Ovary (tissue), 3 donors: ENCODE data around the gene TAS2R46.

Experiments
- EP300 ChIP-seq: sonication (generic); formaldehyde crosslinking; IDR thresholded peaks from one replicate; pipeline ENCODE4 v1.6.1; 2017; ENCODE audit warnings: antibody characterized with exemption
- TF ChIP-seq, protein P1 (sequence below), 3 donors: fragments of 450-650 bp in 2 of 3; fragments of 200-600 bp in 1 of 3; IDR thresholded peaks; one replicate each; pipeline versions ENCODE4 v1.5.1 to v1.8.0; 2016 to 2022; ENCODE audit warnings: antibody characterized with exemption in 3 of 3, mild to moderate bottlenecking in 1 of 3
- donor health status: DM: no; HTN: no; CAD: no.

DNA sequence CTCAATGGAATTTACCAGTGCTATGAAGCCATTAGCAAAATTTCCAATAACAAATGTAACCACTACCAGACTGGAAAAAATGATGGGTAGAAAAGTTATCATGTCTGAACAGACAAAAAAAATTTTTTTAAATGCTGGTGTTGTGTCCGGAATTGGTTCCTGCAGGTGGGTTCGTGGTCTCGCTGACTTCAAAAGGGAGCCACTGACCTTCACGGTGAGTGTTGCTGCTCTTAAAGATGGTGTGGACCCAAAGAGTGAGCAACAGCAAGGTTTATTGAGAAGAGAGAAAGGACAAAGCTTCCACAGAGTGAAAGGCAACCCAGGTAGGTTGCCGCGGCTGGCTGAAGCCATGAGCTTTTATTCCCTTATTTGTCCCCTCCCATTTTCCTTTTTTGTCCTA, 30.0 kb upstream of the TAS2R46 start, which contains the start of gene TAS2R43:
- TF ChIP-seq, protein P1, sequence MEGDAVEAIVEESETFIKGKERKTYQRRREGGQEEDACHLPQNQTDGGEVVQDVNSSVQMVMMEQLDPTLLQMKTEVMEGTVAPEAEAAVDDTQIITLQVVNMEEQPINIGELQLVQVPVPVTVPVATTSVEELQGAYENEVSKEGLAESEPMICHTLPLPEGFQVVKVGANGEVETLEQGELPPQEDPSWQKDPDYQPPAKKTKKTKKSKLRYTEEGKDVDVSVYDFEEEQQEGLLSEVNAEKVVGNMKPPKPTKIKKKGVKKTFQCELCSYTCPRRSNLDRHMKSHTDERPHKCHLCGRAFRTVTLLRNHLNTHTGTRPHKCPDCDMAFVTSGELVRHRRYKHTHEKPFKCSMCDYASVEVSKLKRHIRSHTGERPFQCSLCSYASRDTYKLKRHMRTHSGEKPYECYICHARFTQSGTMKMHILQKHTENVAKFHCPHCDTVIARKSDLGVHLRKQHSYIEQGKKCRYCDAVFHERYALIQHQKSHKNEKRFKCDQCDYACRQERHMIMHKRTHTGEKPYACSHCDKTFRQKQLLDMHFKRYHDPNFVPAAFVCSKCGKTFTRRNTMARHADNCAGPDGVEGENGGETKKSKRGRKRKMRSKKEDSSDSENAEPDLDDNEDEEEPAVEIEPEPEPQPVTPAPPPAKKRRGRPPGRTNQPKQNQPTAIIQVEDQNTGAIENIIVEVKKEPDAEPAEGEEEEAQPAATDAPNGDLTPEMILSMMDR (IDR thresholded peaks at IDR 0.05), result no peak
- TF ChIP-seq EP300, result no peak
